DMS 273 (cell line): Measurements from ENCODE around the gene CECR2.

ENCODE experiments used
- DNase-seq: peaks from one replicate; lab custom pipeline; 2025; ENCODE audit not compliant: unreplicated experiment; lab: John Stamatoyannopoulos, UW

CECR2 gene

DNA sequence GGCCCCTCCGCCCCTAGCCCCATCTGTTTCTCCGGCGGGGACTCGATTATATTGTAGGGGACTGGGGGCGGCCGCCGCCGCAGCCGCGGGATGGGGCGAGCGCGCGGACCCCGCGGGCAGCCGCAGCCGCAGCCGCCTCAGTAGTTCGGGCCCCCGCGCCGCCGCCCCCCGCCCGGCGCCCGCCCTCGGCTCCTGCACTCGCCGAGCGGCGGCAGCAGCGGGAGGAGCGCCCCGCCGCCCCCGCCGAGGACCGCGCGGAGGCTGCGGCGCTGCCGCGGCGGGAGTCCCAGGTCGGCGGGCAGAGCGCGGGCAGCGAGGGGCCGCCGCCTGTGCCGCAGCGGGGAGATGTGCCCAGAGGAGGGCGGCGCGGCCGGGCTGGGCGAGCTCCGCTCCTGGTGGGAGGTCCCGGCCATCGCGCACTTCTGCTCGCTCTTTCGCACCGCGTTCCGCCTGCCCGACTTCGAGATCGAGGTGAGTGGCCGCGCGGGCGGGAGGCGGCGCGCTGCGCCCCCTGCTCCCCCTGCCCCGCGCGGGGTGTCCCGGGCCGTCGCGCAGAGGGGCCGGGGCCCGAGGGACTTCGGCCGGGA lies at the start of gene CECR2:
Gene CECR2, plus strand, starts transcription at position 22 of the 587 bp plus-strand sequence. Its CDS starts 324 bp downstream, at position 346.
- DNase-seq: peak; percentile 81

DNA sequence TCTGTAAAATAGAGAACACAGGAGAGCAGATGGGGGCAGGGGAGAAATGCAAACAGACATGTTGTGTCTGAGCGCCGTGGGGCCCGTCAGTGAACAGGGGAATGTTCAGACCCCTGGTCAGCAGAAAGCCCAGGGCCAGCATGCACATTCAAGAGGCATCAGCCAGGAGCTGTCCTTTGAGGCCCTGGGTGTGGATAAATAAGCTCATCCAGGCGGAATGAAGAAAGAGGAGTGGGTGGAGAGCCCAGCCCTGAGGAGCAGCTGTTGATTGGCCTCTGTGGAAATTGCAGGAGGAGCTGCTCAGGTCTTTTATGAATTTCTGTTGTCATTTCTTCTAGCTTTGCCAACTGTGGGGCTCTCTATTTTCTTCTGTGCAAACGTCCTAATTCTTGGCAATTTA lies 49.7 kb upstream of the CECR2 start:
- DNase-seq: peak; percentile 29

DNA sequence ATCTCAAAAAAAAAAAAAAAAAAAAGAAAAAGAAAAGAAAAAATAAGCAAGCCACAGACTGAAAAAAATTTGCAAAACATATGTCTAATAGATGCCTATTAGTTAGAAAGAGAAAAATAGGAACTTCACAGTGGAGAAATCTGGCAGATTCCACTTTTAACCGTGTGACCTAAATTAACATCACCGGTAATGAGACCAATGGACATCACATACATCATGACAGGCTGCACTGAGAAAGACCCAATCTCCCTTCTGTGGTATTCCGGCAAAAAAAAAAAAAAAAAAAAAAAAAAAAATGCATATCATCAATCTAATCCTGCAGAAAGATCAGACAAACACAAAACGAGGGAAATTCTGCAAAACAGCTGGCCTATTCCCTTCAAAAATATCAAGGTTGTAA lies 46.7 kb upstream of the CECR2 start:
- DNase-seq: no peak

DNA sequence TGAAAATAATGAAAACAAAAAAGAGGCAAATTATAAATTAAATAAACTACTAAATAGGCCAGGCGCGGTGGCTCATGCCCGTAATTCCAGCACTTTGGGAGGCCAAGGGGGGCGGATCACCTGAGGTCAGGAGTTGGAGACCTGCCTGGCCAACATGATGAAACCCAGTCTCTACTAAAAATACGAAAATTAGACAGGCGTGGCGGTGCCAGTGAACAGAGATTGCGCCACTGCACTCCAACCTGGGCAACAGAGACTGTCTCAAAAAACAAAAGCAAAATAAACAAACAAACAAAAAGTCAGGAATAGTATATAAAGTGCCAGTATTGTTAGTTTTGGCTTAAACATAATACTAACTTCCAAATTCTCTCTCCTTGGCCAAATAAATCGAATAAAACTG lies 37.6 kb upstream of the CECR2 start:
- DNase-seq: no peak

DNA sequence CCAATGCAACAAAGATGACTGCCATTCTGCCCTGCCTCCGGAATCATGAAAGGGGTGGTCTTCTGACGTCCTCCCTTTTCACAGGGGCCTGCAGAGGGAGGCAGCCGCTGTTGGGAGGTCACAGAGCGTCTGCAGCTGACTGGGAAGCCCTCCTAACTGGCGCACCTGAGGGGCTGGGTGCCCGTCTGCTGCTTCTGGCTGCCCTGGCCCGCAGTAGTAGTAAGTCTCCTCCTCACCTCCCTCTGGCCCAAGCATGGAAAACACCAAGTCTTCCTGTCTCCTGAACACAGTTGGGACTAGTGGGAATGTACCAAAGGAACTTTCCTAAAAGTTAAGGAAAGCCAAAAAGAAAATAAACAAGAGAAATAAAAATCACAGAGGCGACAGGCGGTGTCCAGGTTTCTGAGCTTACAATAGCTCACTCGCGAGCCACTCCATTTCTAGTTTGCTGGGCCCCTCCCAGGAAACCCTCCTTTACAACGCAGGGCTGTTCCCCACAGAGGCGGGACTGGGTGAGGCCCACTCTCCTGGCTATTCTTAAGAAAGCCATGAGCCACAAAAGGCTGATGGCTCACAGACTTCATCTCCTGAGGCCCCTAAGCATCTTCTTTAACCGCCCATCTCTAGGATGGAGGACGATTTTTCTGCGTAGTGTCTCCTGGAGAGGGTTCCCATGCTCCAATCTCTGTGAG lies 37.0 kb upstream of the CECR2 start:
- no peak for DNase-seq

DNA sequence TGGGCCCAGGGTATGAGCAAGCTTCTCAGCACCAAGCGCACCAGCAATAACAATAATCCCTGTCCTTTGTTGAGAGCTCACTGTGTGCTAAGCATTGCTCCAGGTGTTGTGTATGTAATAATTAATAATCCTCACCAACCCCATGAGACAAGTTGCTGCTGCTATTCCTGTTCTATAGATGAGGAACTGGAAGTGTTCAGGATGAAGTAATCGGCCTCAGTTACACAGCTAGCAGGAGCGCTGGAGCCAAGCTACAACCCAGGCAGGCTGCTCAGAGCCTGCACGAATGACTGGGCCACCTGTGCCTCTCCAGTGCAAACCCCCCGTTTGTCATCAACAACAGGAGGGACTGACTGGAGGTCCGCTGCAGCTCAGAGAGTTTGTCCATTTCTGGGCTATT lies 35.2 kb upstream of the CECR2 start:
- DNase-seq: no peak

DNA sequence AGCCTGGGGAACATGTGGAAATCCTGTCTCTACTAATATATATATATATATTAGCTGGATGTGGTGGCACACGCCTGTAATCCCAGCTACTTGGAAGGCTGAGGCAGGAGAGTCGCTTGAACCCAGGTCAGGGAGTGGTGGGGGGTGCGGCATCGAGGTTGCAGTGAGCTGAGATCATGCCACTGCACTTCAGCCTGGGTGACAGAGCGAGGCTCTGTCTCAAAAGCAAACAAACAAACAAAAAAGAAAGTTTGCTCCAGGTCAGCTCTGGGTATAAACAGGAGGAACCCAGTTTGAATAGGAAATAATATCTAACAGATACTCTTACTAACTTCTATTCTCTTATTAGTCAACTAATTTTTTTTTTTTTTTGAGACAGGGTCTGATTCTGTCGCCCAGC lies 34.3 kb upstream of the CECR2 start:
- DNase-seq: no peak

DNA sequence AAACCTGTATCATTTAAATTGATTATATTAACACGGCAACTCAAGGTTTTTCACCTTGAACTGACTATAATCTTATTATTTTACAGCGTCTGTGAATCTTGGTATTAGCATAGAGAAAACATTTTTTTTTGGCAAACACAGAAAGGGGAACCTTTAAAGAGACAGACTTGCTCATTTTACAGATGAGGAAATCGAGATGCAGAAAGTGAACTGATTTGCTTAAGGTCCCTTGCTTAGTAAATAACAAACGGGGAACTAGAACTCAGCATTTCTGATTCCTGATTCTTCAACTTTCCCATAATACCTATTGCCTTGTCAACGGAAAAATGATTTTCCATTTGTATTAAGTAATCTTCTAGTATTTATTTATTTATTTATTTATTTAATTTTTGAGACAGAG lies 33.2 kb upstream of the CECR2 start:
- DNase-seq: no peak

DNA sequence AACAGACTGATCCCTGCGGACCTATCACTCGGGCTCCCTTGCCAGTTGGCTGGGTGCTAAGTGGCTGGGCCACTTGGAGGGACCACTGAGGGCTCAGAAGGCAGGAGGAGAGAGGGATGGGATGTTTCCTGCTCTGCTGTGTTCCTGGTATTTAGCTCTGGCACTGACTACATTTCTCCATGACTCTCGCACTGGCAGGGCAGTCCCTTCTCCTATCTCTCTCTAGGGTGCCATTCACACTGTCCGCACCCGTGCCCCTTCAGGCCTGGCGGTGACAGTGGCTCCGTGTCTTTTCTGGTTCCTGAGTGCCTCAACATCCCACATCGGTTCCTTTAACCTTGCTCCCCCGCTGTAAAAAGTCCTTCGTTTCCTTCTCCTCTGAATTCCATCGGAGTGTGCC lies 31.6 kb upstream of the CECR2 start:
- DNase-seq: no peak

DNA sequence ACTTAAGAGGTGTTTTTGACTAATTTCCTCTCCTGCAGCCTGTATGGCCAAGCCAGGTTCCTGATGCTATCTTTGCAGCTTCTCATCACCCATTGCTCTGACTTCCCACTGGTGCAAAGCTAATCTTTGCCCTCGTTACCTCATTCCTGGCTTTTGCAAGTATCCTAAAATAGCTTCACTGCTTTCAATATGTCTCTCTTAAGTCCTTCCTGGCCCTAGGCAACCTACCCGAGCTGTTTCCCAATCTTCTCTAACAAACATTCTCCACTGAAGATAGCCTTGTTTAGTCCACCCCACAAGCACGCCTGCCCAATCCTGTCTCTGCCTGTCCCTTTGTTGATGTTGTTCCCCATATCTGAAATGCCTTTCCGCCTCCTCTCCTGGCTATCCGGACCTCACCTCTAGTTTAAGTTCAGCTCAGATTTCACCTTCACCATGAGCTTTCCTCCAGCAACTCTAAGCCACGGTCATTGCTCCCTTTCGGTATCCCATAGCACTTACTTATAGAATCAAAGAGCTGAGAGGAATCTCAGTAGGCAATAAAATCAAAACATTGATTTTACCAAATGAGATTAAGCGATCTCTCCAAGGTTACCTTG lies 30.1 kb upstream of the CECR2 start:
- DNase-seq: no peak

DNA sequence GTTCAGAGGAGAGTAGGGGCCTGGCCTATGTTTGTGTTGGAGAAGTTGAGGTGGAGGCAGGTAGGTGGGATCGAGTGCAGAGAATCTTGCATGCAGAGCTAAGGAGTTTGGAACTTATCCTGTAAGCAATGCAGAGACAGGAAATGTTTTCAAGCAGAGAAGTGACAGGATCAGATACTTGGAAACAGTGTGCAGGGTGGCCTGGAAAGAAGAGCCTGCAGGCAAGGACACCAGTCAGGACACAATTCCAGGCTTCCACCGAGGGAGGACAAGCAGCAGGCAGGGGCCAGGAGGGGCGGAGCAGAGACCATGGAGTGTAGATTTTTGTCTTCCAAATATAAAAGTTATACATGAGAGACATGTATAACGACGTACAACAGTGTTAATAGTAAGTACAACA lies 26.9 kb upstream of the CECR2 start:
- no peak for DNase-seq

DNA sequence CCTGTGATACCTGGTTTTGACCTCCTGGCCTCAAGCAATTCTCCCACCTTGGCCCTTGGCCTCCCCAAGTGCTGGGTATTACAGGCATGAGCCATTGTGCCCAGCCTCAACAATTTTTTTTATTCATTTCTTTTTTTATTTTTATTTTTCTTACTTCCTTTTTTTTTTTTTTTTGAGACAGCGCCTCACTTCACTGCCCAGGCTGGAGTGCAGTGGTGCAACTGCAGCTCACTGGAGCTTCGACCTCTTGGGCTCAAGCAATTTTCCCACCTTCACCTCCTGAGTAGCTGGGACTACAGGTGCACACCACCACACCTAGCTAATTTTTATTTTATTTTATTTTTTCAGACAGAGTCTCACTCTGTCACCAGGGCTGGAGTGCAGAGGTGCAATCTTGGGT lies 25.5 kb upstream of the CECR2 start:
- DNase-seq: no peak

DNA sequence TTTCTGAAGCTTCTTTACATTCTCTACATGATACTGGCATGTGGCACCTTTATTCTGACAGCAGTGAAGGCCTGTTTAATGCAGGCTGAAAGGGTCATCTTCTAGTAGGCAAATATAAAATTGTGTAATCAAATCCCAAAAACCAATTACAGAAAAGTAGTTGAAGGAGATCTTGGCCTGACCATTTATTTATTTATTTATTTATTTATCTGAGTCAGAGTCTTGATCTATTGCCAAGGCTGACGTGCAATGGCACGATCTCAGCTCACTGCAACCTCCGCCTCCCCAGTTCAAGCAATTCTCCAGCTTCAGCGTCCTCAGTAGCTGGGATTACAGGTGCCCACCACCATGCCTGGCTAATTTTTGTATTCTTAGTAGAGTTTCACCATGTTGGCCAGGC lies 22.7 kb upstream of the CECR2 start:
- DNase-seq: no peak

DNA sequence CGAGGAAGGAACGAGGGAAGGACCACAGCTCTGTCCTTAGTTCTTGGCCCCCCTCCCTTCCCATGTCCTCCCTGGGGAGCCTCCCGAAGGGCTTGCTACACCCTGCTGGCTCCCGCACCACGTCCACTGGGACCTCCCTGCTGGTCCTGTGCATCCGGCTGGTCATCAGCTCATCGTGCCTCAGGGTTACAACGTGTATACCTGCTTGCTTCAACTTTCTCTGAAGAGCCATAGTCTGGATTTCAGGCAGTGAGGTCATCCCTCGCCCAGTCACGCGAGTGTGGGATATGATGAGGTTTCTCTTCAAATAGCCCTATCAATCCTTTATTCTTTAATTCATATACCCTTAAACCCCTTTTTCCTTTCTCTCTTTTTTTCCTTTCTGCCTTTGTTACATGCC lies 21.5 kb upstream of the CECR2 start:
- no peak for DNase-seq

DNA sequence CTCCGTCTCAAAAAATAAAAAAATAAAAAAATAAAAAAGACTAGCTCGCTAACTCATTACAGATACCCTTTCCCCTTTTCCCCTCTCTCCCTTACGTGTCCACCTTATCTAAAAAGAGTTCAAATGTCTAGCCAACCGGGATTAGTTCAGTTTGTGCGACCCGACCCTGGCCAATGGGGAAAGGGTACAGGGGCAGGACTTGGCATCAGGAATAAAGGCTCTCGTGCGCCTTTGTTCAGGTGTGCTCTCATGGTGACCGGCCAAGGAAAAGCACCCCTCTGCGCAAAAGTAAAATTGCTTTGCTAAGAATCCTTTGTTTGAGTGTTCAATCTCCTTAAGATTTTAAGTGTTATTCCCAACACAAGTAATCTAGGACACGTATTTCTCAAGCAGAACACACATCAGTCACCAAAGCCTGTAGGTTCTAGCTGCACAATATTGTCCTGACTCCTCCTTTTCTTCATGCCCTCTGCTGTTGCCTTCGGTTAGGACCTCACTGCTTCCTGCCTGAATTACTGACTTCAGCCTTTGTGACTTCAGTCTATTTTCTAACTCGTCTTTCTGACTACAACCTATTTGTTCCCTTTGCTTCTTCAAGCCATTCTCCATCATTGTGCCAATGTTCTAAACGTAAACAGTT lies 20.7 kb upstream of the CECR2 start:
- DNase-seq: no peak

DNA sequence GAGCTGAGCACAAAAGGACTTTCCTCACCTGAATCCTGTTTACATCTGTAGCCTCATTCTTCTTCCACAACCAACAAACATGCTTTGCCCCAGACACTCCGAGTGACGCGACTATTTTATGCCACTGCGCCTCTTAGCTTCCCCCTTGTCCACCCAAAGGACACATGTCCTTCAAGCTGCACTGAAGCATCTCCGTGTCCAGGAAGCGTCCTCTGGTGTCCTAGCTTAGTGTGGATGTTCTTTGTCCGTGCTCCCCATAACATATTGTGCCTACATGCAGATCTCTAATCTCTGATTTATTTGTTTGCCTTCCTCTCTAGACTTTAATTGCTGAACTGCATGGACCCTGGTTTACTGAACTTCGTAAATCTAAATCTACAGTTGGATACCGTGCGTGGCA lies 20.1 kb upstream of the CECR2 start:
- DNase-seq: no peak

DNA sequence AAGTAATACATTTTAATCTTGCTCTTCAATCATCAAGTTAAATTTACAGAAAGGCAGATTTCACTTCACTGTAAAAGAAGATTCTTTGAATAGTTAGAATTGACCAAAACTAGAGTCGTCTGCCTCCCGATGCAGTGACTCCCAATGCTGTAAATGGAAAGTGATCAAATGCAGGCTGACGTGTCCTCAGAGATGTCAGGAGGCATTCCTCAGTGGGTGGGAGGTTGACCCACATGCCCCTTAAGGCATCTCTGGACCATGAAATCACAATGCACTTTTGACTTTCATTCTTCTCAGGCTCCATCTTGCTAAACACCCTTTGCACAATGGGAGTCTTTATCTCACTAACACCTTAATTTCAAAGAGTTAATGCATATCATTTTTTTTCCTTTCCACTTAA lies 19.0 kb upstream of the CECR2 start:
- no peak for DNase-seq

DNA sequence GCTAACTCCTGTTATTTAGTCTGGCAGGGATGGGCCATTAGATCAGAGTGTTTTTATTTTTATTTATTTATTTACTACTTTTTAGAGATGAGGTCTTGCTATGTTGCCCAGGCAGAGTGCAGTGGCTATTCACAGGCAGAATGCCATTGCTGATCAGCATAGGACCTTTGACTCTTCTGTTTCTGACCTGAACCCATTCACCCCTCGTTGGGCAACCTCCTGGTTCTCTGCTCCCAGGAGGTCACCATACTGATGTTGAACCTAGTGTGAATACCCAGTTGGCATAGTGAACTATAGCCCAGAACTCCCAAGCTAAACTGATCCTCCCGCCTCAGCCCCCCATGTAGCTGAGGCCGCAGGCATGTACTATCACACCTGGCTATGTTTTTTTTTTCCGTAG lies 16.5 kb upstream of the CECR2 start:
- DNase-seq: no peak

DNA sequence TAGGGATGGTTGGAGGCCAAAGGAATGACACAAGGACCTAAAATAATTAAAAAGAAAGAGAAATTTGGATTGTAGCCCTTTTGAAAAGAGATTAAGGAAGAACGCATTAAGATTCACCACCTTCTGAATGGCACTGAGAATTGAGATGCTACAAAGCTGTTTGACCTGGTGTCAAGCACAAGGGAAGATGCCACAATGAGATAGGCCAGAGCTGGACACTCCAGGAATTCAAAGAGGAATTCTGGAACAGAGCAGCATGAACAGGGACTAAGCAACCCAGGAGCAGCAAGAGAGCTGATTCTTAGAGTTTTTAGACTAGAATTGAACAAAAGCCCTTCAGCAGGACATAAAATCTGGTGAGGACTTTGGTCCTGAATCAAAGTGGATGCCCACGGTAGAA lies 11.6 kb upstream of the CECR2 start:
- no peak for DNase-seq

DNA sequence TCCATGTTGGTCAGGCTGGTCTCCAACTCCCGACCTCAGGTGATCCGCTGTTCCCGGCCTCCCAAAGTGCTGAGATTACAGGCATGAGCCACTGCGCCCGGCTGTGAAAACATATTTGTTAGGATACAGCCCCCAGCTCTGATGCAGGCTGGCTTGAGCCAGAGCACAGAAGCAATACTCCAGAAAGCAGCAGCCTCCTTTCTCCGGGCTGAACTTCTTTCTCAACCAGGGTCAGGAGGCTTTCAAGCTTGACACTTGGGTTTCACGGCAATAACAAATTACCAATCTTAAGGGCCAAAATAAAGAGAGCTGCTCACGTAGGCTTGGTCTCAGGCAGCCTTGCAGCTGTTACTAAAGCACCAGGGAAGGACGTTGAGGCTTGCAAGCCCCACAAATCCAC lies 10.8 kb upstream of the CECR2 start:
- DNase-seq: no peak

DNA sequence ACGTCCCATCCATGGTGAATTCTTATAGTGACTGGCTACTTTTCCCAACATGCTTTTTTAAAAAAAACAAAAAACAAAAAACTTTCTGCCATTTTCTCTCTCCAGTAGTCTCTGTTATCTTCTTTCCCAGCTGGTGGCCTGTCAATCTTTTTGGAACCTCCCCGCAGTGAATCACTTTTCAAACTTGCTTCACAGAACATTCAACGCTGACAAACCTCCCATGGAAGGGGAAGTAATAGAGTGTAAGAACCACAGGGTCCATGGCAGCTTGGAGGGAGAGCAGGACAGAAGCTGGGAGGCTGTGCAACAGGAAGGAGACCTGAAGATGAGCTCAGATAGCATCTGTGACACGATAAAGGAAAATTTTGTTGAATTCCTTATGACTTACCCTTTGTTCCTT lies 9.8 kb upstream of the CECR2 start:
- no peak for DNase-seq

DNA sequence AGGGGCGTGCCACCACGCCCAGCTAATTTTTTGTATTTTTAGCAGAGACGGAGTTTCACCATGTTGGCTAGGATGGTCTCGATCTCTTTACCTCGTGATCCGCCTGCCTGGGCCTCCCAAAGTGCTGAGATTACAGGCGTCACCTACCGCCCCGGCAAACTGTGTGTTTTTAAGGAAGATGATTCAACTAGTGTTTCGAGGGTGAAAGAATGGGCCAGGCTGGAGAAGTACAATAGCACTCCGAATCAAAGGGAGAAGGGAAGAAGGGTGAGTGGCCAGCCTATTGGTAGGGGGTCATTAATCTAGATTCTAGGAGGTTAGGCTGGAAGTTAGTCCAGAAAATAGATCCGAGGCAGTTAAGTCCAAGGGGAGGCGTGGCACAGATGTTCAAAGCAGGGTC lies 2.9 kb upstream of the CECR2 start:
- no peak for DNase-seq
